Nephron progenitor cell (in vitro differentiated cells): Measurements from ENCODE around the gene IER5.

Experiments
- DNase-seq: peaks from one replicate; pipeline ENCODE4 v3.0.0; 2021
- H3K27ac Mint-ChIP-seq: 2 replicates; pipeline ENCODE4 v1.8.0; 2021; ENCODE audit warnings: mild to moderate bottlenecking, moderate library complexity, mixed read lengths
- H3K27me3 Mint-ChIP-seq: 2 replicates; pipeline ENCODE4 v1.8.0; 2021; ENCODE audit warnings: mild to moderate bottlenecking, low read depth, mixed read lengths; ENCODE audit not compliant: poor library complexity
- H3K36me3 Mint-ChIP-seq: 2 replicates; pipeline ENCODE4 v1.8.0; 2021; ENCODE audit warnings: low read depth, mixed read lengths
- H3K4me1 Mint-ChIP-seq: 2 replicates; pipeline ENCODE4 v1.8.0; 2021; ENCODE audit warnings: mixed read lengths
- H3K4me3 Mint-ChIP-seq: 2 replicates; pipeline ENCODE4 v1.8.0; 2021; ENCODE audit warnings: mild to moderate bottlenecking, moderate library complexity, mixed read lengths
- H3K9me3 Mint-ChIP-seq: 2 replicates; pipeline ENCODE4 v1.8.0; 2021; ENCODE audit warnings: mild to moderate bottlenecking, moderate library complexity, mixed read lengths
- TF ChIP-seq, protein P1 (sequence below): fragments of 200-600 bp; sonication (generic); IDR thresholded peaks from 2 replicates; pipeline ENCODE4 v1.5.0; 2021; ENCODE audit warnings: antibody characterized with exemption

Gene IER5

DNA sequence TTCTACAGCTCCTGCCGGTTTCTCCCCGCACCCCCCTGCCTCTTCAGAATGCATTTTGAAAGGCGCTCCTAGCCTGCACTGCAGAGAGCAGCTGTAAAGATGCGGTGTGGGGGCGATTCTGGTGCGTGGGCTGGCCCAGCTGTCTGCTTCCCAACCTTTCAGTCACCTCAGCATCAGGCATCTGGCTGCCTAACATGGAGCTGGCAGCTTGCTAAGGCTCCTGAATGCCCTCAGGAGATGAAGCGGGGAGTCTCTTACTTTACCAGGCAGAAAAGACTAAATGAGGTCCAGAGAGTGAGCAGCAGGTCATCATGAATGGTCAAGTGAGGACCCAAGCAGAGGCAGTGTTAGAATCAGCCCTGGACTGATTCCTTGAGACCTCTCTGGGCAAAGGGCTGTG lies 8.7 kb downstream of the IER5 start:
- no peak for DNase-seq
- H3K9me3 Mint-ChIP-seq: no peaks in the 10 kb centered on the region
- H3K36me3 Mint-ChIP-seq: peaks cover 5% of the 10 kb centered on the region
- peaks cover 2% of the 10 kb centered on the region for H3K27me3 Mint-ChIP-seq
- no peak overlapping the region for H3K27ac Mint-ChIP-seq
- TF ChIP-seq, protein P1, sequence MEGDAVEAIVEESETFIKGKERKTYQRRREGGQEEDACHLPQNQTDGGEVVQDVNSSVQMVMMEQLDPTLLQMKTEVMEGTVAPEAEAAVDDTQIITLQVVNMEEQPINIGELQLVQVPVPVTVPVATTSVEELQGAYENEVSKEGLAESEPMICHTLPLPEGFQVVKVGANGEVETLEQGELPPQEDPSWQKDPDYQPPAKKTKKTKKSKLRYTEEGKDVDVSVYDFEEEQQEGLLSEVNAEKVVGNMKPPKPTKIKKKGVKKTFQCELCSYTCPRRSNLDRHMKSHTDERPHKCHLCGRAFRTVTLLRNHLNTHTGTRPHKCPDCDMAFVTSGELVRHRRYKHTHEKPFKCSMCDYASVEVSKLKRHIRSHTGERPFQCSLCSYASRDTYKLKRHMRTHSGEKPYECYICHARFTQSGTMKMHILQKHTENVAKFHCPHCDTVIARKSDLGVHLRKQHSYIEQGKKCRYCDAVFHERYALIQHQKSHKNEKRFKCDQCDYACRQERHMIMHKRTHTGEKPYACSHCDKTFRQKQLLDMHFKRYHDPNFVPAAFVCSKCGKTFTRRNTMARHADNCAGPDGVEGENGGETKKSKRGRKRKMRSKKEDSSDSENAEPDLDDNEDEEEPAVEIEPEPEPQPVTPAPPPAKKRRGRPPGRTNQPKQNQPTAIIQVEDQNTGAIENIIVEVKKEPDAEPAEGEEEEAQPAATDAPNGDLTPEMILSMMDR: no peak
- H3K4me3 Mint-ChIP-seq: peak overlapping the region; percentile 42
- H3K4me1 Mint-ChIP-seq: peaks cover 92% of the 10 kb centered on the region

DNA sequence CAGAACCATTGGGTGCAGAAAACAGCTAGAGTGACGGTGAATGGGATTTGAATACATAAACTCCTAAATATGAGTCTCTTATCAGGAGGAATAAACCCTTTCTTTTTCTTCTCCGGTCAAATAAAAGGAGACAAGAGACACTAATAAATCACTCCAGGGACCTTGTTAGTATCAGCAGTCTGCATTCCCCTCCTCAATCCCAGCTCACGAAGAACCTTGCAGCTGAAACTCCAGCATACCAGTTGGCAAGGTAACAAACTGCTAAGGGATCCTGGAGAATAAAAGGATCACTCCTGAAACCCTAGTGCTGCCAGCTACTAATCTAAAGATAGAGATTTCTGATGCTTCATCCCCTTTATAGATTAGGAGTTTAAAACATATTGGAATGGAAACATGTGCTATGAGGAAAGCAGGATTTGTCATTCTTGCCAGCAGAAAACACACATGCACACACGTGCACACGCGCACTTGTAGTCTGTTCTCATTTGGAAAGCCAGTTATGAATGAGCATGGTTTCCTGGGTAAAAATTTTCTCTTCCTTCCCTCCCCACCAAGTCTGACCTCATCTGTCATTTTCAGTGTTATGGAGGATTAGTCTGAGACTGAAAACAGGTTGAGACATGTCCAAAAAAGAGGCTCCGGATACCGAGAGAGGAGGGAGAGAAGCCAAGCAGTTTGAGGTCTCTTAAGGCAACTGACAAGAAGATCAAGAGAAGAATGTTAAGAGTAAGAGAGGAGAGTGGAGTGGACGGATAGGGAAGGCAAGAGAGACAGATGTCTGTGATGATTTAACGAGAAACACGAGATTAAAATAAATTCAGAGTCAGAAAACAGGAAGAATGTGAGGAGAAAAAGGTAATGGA lies 10.9 kb downstream of the IER5 start:
- Mint-ChIP-seq H3K27ac (peak overlapping the region; percentile 47), H3K9me3 (no peaks in the 10 kb centered on the region), H3K4me3 (peak overlapping the region; percentile 46), H3K27me3 (peaks cover 2% of the 10 kb centered on the region), H3K36me3 (no peaks in the 10 kb centered on the region), H3K4me1 (peaks cover 100% of the 10 kb centered on the region)
- no peak for DNase-seq
- TF ChIP-seq, protein P1: no peak

DNA sequence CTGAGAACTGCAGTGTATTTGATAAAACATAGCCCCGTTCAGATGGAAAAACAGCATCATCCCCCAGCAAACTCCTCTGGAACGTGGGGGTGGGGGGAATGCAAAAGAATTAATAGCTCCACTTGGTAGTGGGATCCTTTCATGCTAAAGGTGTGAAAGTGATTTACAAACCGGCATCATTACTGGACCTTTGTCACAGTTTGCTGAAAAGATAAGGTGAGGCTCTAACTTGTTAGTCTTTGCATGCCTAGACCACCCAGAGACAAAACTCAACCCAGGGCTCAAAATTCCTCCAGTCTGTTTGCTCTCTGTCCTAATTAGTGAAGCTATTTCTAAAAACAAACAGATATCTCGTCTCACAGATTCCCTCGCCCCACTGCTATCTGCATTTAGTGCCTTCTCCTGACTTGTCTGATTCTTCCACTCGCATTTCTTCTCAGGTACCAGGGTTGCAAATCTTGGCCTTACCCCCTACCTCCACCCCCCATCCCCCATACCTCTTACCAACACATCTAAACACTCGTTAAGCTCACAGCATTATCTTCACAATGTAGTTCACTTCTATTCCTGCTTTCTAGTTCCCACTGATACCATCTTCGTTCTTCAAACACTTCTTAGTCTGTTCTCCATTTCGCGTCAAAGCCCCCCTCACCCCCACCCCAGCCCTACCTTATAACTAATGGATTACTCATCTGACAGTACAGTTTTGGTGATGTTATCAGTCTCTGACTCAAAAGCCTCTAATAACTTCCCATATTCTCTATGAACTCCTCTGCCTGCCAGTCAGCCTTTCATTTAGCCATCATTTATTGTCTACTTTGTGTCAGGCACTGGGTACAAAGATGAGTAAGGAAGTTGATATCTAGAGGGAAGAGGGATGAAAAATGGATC lies 11.8 kb downstream of the IER5 start:
- DNase-seq: no peak
- Mint-ChIP-seq H3K9me3 (no peaks in the 10 kb centered on the region), H3K27me3 (peaks cover 2% of the 10 kb centered on the region), H3K36me3 (no peaks in the 10 kb centered on the region), H3K4me1 (peaks cover 94% of the 10 kb centered on the region), H3K4me3 (peak overlapping the region; percentile 46), H3K27ac (peak overlapping the region; percentile 89)
- TF ChIP-seq, protein P1: no peak

DNA sequence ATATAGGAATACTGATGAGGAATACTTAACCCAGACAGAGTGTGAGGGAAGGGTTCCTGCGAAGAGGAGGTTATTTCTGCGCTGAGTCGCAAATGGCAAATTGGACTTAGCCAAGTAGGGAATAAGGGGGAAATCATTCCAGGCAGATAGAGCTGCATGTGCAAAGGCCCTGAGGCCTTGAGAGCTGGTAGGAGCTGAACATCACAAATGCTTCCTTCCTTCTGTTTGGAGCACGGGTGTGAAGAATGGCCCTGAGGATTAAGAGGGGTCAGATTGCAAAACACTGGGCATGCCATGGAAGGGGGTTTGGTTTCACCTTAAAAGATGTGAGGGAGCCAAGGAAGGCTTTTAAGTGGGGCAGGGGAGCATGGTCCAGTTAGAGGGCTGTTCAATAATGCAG lies 12.4 kb downstream of the IER5 start:
- Mint-ChIP-seq H3K4me1 (peaks cover 92% of the 10 kb centered on the region), H3K4me3 (no peak overlapping the region), H3K27ac (peak overlapping the region; percentile 85), H3K27me3 (peaks cover 2% of the 10 kb centered on the region), H3K36me3 (no peaks in the 10 kb centered on the region), H3K9me3 (no peaks in the 10 kb centered on the region)
- no peak for DNase-seq
- TF ChIP-seq, protein P1: no peak

DNA sequence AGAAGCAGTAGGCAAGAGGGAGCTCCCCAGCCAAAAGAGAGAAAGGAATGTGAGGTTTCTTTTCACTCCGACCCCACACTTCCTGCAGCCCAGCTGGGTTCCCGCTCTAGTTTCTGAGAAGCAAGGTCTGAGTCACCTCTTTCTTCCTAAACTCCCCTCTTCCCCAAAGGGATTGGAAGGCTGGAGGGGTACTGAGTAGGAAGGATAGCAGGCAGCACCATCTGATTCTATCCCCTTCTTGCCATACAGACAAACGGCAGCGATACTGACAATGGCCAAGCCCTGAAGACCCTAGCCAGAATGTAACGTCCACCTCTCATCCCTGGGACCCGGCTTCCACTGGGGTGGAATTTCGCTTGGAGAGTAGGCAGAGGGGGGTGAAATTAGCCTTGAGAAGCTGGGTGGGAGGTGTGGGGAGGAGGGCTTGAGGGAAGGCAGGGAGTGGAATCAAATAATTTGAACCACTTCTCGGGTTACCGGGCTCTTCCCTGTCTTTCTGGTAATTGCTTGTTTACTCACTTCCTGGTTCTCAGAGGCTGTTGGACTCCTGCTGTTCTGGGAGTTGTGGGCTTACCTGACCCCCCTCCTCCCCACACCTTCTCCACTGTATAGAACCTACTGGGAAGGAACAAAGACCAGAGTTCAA lies 13.2 kb downstream of the IER5 start:
- Mint-ChIP-seq H3K27me3 (peaks cover 9% of the 10 kb centered on the region), H3K4me1 (peaks cover 92% of the 10 kb centered on the region), H3K27ac (peak overlapping the region; percentile 85), H3K36me3 (no peaks in the 10 kb centered on the region), H3K4me3 (peak overlapping the region; percentile 64), H3K9me3 (no peaks in the 10 kb centered on the region)
- peak; percentile 29 for DNase-seq
- TF ChIP-seq, protein P1: no peak
